Measurements from ENCODE around the gene SPART. TPM values are rescaled to one million over a fixed set of nuclear protein-coding genes. Genes with fewer than 3 reads are reported as not detected.
"Not testable (repeated sequence)": the region's sequence is repeated elsewhere in the genome, so short reads cannot be mapped to it uniquely, and the experiment has no call there.

The SPART gene
- total RNA-seq, 2 donors from 2014 or later, result 86.8 to 116 TPM

- H3K9me3 ChIP-seq, result no peaks in the 10 kb centered on the region
- no peaks in the 10 kb centered on the region for H3K27me3 ChIP-seq (replicated peaks; ENCODE audit: insufficient read depth)
- H3K27ac ChIP-seq, result no peak overlapping the region
- no peak for DNase-seq (ENCODE audit: low spot score)
- no peak overlapping the region for H3K4me3 ChIP-seq
- H3K36me3 ChIP-seq, result peaks cover 45% of the 10 kb centered on the region
- ATAC-seq (ENCODE audit: insufficient number of reproducible peaks, low FRiP score, low read depth), result no peak
- no peak for TF ChIP-seq CTCF (IDR thresholded peaks at IDR 0.05)
- H3K4me1 ChIP-seq (ENCODE audit: control insufficient read depth in 1 of 2, low read depth in 2 of 2), result peaks cover 10 to 42% of the 10 kb centered on the region in 2 donors
Observed at GRCh38 chr13:36329361-36329760, 16.8 kb downstream of the SPART start.

GRCh38 chr13:36328821-36329220, 17.4 kb downstream of the SPART start:
- Histone ChIP-seq H3K27ac (no peak overlapping the region), H3K27me3 (replicated peaks; ENCODE audit: insufficient read depth) (no peaks in the 10 kb centered on the region), H3K4me1 (ENCODE audit: control insufficient read depth in 1 of 2, low read depth in 2 of 2) (peaks cover 10 to 36% of the 10 kb centered on the region in 2 donors), H3K9me3 (no peaks in the 10 kb centered on the region), H3K36me3 (peaks cover 49% of the 10 kb centered on the region), H3K4me3 (no peak overlapping the region)
- ATAC-seq (ENCODE audit: insufficient number of reproducible peaks, low FRiP score, low read depth) (no peak), DNase-seq (ENCODE audit: low spot score) (no peak)
- TF ChIP-seq CTCF (IDR thresholded peaks at IDR 0.05), result no peak

- H3K27me3 ChIP-seq (replicated peaks; ENCODE audit: insufficient read depth), result no peaks in the 10 kb centered on the region
- no peak for ATAC-seq (ENCODE audit: insufficient number of reproducible peaks, low FRiP score, low read depth)
- H3K4me1 ChIP-seq (ENCODE audit: control insufficient read depth in 1 of 2, low read depth in 2 of 2), result peaks cover 0 to 17% of the 10 kb centered on the region in 2 donors
- H3K36me3 ChIP-seq, result peaks cover 55% of the 10 kb centered on the region
- H3K27ac ChIP-seq, result no peak overlapping the region
- DNase-seq (ENCODE audit: low spot score), result no peak
- no peak overlapping the region for H3K4me3 ChIP-seq
- TF ChIP-seq CTCF (IDR thresholded peaks at IDR 0.05), result no peak
- H3K9me3 ChIP-seq, result no peaks in the 10 kb centered on the region
Observed at GRCh38 chr13:36325912-36326311, 20.3 kb downstream of the SPART start.

- not testable (repeated sequence) for H3K4me3 ChIP-seq; DNase-seq (ENCODE audit: low spot score); H3K9me3 ChIP-seq; H3K4me1 ChIP-seq (ENCODE audit: control insufficient read depth in 1 of 2, low read depth in 2 of 2); H3K27ac ChIP-seq; H3K27me3 ChIP-seq (replicated peaks; ENCODE audit: insufficient read depth); ATAC-seq (ENCODE audit: insufficient number of reproducible peaks, low FRiP score, low read depth)
- H3K36me3 ChIP-seq, result peaks cover 52% of the 10 kb centered on the region
Observed at GRCh38 chr13:36324881-36325280, 21.3 kb downstream of the SPART start.

GRCh38 chr13:36323951-36324566, 22.1 kb downstream of the SPART start:
- Histone ChIP-seq H3K27me3 (replicated peaks; ENCODE audit: insufficient read depth) (no peaks in the 10 kb centered on the region), H3K36me3 (peaks cover 49% of the 10 kb centered on the region)

More at GRCh38 chr13:36323951-36324566, 22.1 kb downstream of the SPART start:
- Histone ChIP-seq H3K9me3 (no peaks in the 10 kb centered on the region), H3K4me3 (no peak overlapping the region), H3K4me1 (ENCODE audit: control insufficient read depth in 1 of 2, low read depth in 2 of 2) (peaks cover 0 to under 1% of the 10 kb centered on the region in 2 donors), H3K27ac (no peak overlapping the region)
- no peak for ATAC-seq (ENCODE audit: insufficient number of reproducible peaks, low FRiP score, low read depth)
- DNase-seq (ENCODE audit: low spot score), result no peak
- TF ChIP-seq CTCF (IDR thresholded peaks at IDR 0.05), result no peak
